Measurements from ENCODE around the gene SRGAP1. TPM values are rescaled to one million over a fixed set of nuclear protein-coding genes. Genes with fewer than 3 reads are reported as not detected.
"Not testable (repeated sequence)": the region's sequence is repeated elsewhere in the genome, so short reads cannot be mapped to it uniquely, and the experiment has no call there.

Gene SRGAP1
- total and polyA plus RNA-seq, 2 donors = 0.82 to 1.3 TPM

- WGBS = 83% methylated on average over 2 of the region's 2 CpGs
- not testable (repeated sequence) for H3K36me3 ChIP-seq (ENCODE audit: control insufficient read depth in 2 of 2, insufficient read depth in 2 of 2, low read length in 1 of 2); H3K4me1 ChIP-seq (ENCODE audit: control insufficient read depth in 2 of 2, insufficient read depth in 2 of 2, low read length in 2 of 2)
These were observed 189.6 kb downstream of the SRGAP1 start for GRCh38 chr12:64034056-64034455.

GRCh38 chr12:64034901-64035576 is 190.5 kb downstream of the SRGAP1 start:
- no peaks in the 10 kb centered on the region for H3K9me3 ChIP-seq (ENCODE audit: control insufficient read depth in 2 of 2, insufficient read depth in 1 of 2, low read length in 1 of 2)
- H3K27ac ChIP-seq (ENCODE audit: low read depth in 1 of 2, low read length in 1 of 2) = no peak overlapping the region
- H3K4me1 ChIP-seq (ENCODE audit: control insufficient read depth in 2 of 2, insufficient read depth in 2 of 2, low read length in 2 of 2) = no peaks in the 10 kb centered on the region
- H3K4me3 ChIP-seq (ENCODE audit: low read length in 2 of 2) = no peak overlapping the region
- H3K27me3 ChIP-seq (ENCODE audit: control insufficient read depth in 2 of 2, insufficient read depth in 1 of 2, low read length in 1 of 2) = no peaks in the 10 kb centered on the region
- no peaks in the 10 kb centered on the region for H3K36me3 ChIP-seq (ENCODE audit: control insufficient read depth in 2 of 2, insufficient read depth in 2 of 2, low read length in 1 of 2)
- no peak for DNase-seq (ENCODE audit: low read depth in 6 of 9, low spot score in 9 of 9)

More at GRCh38 chr12:64034056-64034455, 189.6 kb downstream of the SRGAP1 start:
- H3K27ac ChIP-seq (ENCODE audit: low read depth in 1 of 2, low read length in 1 of 2); H3K9me3 ChIP-seq (ENCODE audit: control insufficient read depth in 2 of 2, insufficient read depth in 1 of 2, low read length in 1 of 2); H3K4me3 ChIP-seq (ENCODE audit: low read length in 2 of 2); H3K27me3 ChIP-seq (ENCODE audit: control insufficient read depth in 2 of 2, insufficient read depth in 1 of 2, low read length in 1 of 2); DNase-seq (ENCODE audit: low read depth in 6 of 9, low spot score in 9 of 9): not testable (repeated sequence)

GRCh38 chr12:64036414-64036813 is 191.9 kb downstream of the SRGAP1 start:
- 97% methylated on average over 1 of the region's 1 CpG for WGBS
- Histone ChIP-seq H3K36me3 (ENCODE audit: control insufficient read depth in 2 of 2, insufficient read depth in 2 of 2, low read length in 1 of 2) (no peaks in the 10 kb centered on the region), H3K9me3 (ENCODE audit: control insufficient read depth in 2 of 2, insufficient read depth in 1 of 2, low read length in 1 of 2) (no peaks in the 10 kb centered on the region), H3K4me1 (ENCODE audit: control insufficient read depth in 2 of 2, insufficient read depth in 2 of 2, low read length in 2 of 2) (no peaks in the 10 kb centered on the region), H3K27me3 (ENCODE audit: control insufficient read depth in 2 of 2, insufficient read depth in 1 of 2, low read length in 1 of 2) (no peaks in the 10 kb centered on the region), H3K27ac (ENCODE audit: low read depth in 1 of 2, low read length in 1 of 2) (no peak overlapping the region), H3K4me3 (ENCODE audit: low read length in 2 of 2) (no peak overlapping the region)
- DNase-seq (ENCODE audit: low read depth in 6 of 9, low spot score in 9 of 9) = no peak

GRCh38 chr12:64039281-64039871 is 194.9 kb downstream of the SRGAP1 start:
- no peaks in the 10 kb centered on the region for H3K27me3 ChIP-seq (ENCODE audit: control insufficient read depth in 2 of 2, insufficient read depth in 1 of 2, low read length in 1 of 2)
- no peak overlapping the region for H3K27ac ChIP-seq (ENCODE audit: low read depth in 1 of 2, low read length in 1 of 2)
- no peaks in the 10 kb centered on the region for H3K9me3 ChIP-seq (ENCODE audit: control insufficient read depth in 2 of 2, insufficient read depth in 1 of 2, low read length in 1 of 2)
- no peaks in the 10 kb centered on the region for H3K4me1 ChIP-seq (ENCODE audit: control insufficient read depth in 2 of 2, insufficient read depth in 2 of 2, low read length in 2 of 2)
- WGBS = 64% methylated on average over 7 of the region's 7 CpGs
- no peak for DNase-seq (ENCODE audit: low read depth in 6 of 9, low spot score in 9 of 9)
- no peak overlapping the region for H3K4me3 ChIP-seq (ENCODE audit: low read length in 2 of 2)
- no peaks in the 10 kb centered on the region for H3K36me3 ChIP-seq (ENCODE audit: control insufficient read depth in 2 of 2, insufficient read depth in 2 of 2, low read length in 1 of 2)

DNA sequence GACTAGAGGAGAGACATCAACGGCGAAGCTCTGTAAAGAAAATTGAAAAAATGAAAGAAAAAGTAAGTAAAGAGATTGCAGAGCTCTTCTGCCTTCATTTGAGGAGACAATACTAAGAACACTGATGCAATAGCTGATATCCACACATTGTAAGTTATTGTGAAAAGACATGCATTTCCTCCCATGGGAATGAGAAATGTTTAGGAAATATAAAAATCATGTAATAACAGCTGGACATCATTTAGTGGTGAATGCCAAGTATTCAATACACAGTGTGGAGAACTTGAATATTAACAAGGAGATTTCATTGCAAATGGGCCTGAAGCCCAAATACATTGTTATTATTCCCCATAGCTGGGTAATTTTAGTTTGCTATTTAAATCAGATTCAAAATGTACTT is 198.4 kb downstream of the SRGAP1 start:
- H3K9me3 ChIP-seq (ENCODE audit: control insufficient read depth in 2 of 2, insufficient read depth in 1 of 2, low read length in 1 of 2) = no peaks in the 10 kb centered on the region
- H3K4me3 ChIP-seq (ENCODE audit: low read length in 2 of 2) = no peak overlapping the region
- WGBS = 95% methylated on average over 2 of the region's 2 CpGs
- H3K27me3 ChIP-seq (ENCODE audit: control insufficient read depth in 2 of 2, insufficient read depth in 1 of 2, low read length in 1 of 2) = no peaks in the 10 kb centered on the region
- no peaks in the 10 kb centered on the region for H3K4me1 ChIP-seq (ENCODE audit: control insufficient read depth in 2 of 2, insufficient read depth in 2 of 2, low read length in 2 of 2)
- no peak for DNase-seq (ENCODE audit: low read depth in 6 of 9, low spot score in 9 of 9)
- H3K27ac ChIP-seq (ENCODE audit: low read depth in 1 of 2, low read length in 1 of 2) = no peak overlapping the region
- H3K36me3 ChIP-seq (ENCODE audit: control insufficient read depth in 2 of 2, insufficient read depth in 2 of 2, low read length in 1 of 2) = no peaks in the 10 kb centered on the region

GRCh38 chr12:64044191-64044590 is 199.7 kb downstream of the SRGAP1 start:
- no peaks in the 10 kb centered on the region for H3K36me3 ChIP-seq (ENCODE audit: control insufficient read depth in 2 of 2, insufficient read depth in 2 of 2, low read length in 1 of 2)
- DNase-seq (ENCODE audit: low read depth in 6 of 9, low spot score in 9 of 9) = no peak
- H3K4me1 ChIP-seq (ENCODE audit: control insufficient read depth in 2 of 2, insufficient read depth in 2 of 2, low read length in 2 of 2) = no peaks in the 10 kb centered on the region
- H3K9me3 ChIP-seq (ENCODE audit: control insufficient read depth in 2 of 2, insufficient read depth in 1 of 2, low read length in 1 of 2) = no peaks in the 10 kb centered on the region
- no peak overlapping the region for H3K4me3 ChIP-seq (ENCODE audit: low read length in 2 of 2)
- no peaks in the 10 kb centered on the region for H3K27me3 ChIP-seq (ENCODE audit: control insufficient read depth in 2 of 2, insufficient read depth in 1 of 2, low read length in 1 of 2)
- WGBS = 98% methylated on average over 1 of the region's 1 CpG
- H3K27ac ChIP-seq (ENCODE audit: low read depth in 1 of 2, low read length in 1 of 2) = no peak overlapping the region

DNA sequence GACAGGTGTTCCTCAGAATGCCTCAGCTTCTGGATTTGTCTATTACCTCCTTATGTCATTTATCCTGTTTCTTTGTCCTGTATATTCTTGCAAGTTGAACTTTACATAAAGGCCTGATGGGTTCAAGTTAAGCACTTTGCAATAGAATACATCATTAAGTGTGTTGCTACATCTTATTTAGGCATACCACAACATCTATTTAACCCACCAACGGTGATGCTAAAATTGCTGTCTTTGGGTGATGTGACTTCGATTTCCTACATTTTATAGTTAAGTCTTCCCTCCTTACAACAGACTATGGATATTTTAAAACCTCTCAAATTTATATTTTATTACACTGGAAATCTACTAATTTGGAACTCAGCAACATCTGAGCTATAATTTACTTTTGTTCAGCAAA is 206.6 kb downstream of the SRGAP1 start:
- H3K4me1 ChIP-seq (ENCODE audit: control insufficient read depth in 2 of 2, insufficient read depth in 2 of 2, low read length in 2 of 2) = no peaks in the 10 kb centered on the region
- H3K27ac ChIP-seq (ENCODE audit: low read depth in 1 of 2, low read length in 1 of 2) = no peak overlapping the region
- H3K9me3 ChIP-seq (ENCODE audit: control insufficient read depth in 2 of 2, insufficient read depth in 1 of 2, low read length in 1 of 2) = no peaks in the 10 kb centered on the region
- 74% methylated on average over 2 of the region's 2 CpGs for WGBS
- H3K27me3 ChIP-seq (ENCODE audit: control insufficient read depth in 2 of 2, insufficient read depth in 1 of 2, low read length in 1 of 2) = no peaks in the 10 kb centered on the region
- H3K4me3 ChIP-seq (ENCODE audit: low read length in 2 of 2) = no peak overlapping the region
- no peaks in the 10 kb centered on the region for H3K36me3 ChIP-seq (ENCODE audit: control insufficient read depth in 2 of 2, insufficient read depth in 2 of 2, low read length in 1 of 2)
- DNase-seq (ENCODE audit: low read depth in 6 of 9, low spot score in 9 of 9) = no peak

DNA sequence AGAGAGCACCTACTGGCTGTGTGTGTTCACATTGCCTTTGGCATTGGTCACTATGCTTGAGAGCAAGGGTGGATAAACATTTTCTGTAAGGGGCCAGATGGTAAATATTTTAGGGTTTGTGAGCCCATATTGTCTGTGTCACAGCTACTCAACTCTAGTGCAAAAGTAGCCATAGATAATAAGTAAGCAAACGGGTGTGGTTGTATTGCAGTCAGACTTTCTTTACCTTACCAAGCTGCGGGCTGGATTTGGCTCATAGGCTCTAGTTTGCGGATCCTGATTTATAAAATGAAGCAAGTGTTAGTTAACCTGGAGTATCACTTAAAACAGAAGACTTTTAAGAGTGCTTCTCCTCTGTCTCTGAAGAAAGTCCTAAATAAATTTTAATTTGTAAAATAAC is 208.6 kb downstream of the SRGAP1 start:
- DNase-seq (ENCODE audit: low read depth in 6 of 9, low spot score in 9 of 9) = no peak
- 97% methylated on average over 3 of the region's 3 CpGs for WGBS
- Histone ChIP-seq H3K36me3 (ENCODE audit: control insufficient read depth in 2 of 2, insufficient read depth in 2 of 2, low read length in 1 of 2) (no peaks in the 10 kb centered on the region), H3K27ac (ENCODE audit: low read depth in 1 of 2, low read length in 1 of 2) (no peak overlapping the region), H3K4me1 (ENCODE audit: control insufficient read depth in 2 of 2, insufficient read depth in 2 of 2, low read length in 2 of 2) (no peaks in the 10 kb centered on the region), H3K4me3 (ENCODE audit: low read length in 2 of 2) (no peak overlapping the region), H3K27me3 (ENCODE audit: control insufficient read depth in 2 of 2, insufficient read depth in 1 of 2, low read length in 1 of 2) (no peaks in the 10 kb centered on the region), H3K9me3 (ENCODE audit: control insufficient read depth in 2 of 2, insufficient read depth in 1 of 2, low read length in 1 of 2) (no peaks in the 10 kb centered on the region)

- no peak for DNase-seq (ENCODE audit: low read depth in 6 of 9, low spot score in 9 of 9)
- no peaks in the 10 kb centered on the region for H3K36me3 ChIP-seq (ENCODE audit: control insufficient read depth in 2 of 2, insufficient read depth in 2 of 2, low read length in 1 of 2)
- WGBS = 93% methylated on average over 4 of the region's 4 CpGs
- H3K27ac ChIP-seq (ENCODE audit: low read depth in 1 of 2, low read length in 1 of 2) = no peak overlapping the region
- H3K9me3 ChIP-seq (ENCODE audit: control insufficient read depth in 2 of 2, insufficient read depth in 1 of 2, low read length in 1 of 2) = no peaks in the 10 kb centered on the region
- no peaks in the 10 kb centered on the region for H3K4me1 ChIP-seq (ENCODE audit: control insufficient read depth in 2 of 2, insufficient read depth in 2 of 2, low read length in 2 of 2)
- no peaks in the 10 kb centered on the region for H3K27me3 ChIP-seq (ENCODE audit: control insufficient read depth in 2 of 2, insufficient read depth in 1 of 2, low read length in 1 of 2)
- no peak overlapping the region for H3K4me3 ChIP-seq (ENCODE audit: low read length in 2 of 2)
These were observed 209.6 kb downstream of the SRGAP1 start for GRCh38 chr12:64054079-64054520.
